ENCODE data around the gene COG8. TPM values are rescaled to one million over a fixed set of nuclear protein-coding genes. Genes with fewer than 3 reads are reported as not detected.

Gene COG8
- total and polyA plus RNA-seq, 2 of the 8 experiments (the other 6 are each of a cell fraction or from before 2014, with no cell fraction given), result 49.1 to 55.6 TPM

DNA sequence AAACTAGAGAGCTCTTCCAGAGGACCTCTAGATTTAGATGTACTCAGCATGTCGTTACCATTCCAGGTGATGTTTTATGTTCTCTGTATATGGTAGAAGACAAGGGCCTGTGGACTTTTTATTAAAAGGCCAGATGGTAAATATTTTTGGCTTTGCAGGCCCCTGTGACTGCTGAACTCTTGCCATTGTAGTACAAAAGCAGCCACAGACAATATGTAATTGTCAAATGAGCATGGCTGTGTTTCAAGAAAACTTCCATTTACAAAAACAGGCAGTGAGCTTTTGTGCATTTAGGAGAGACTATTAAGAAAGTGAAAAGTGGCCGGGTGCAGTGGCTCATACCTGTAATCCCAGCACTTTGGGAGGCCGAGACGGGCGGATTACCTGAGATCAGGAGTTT is 4.8 kb upstream of the COG8 start:
- H3K9ac ChIP-seq (replicated peaks in 1 of 4; ENCODE audit: extremely low read depth in 1 of 4, low read depth in 3 of 4, low read length in 3 of 4), result no peak overlapping the region
- 92% methylated on average over 5 of the region's 5 CpGs; no CpG with 5 or more reads in 1 of the 2 experiments for WGBS, 2 experiments (ENCODE audit: extremely low coverage in 1 of 2, insufficient coverage in 1 of 2, insufficient read length in 1 of 2, insufficient replicate concordance in 2 of 2, low coverage in 1 of 2, low lambda C conversion rate in 2 of 2, missing lambda C conversion rate in 1 of 2)
- no peak overlapping the region for H3K18ac ChIP-seq (ENCODE audit: extremely low read depth, low read length)
- H3K4ac ChIP-seq (replicated peaks; ENCODE audit: insufficient read length, low read depth, low read length), result no peak overlapping the region
- no peaks in the 10 kb centered on the region for H3K9me3 ChIP-seq (ENCODE audit: insufficient read depth in 2 of 2, low read depth in 1 of 2, low read length in 1 of 2)
- H3K23me2 ChIP-seq (ENCODE audit: low read depth, low read length), result peaks cover 5% of the 10 kb centered on the region; the same call in 1 of the 2 replicates
- no peak overlapping the region for H2AFZ ChIP-seq (ENCODE audit: low read length)
- FAIRE-seq (no peak), DNase-seq (ENCODE audit: low read depth in 1 of 2, low spot score in 2 of 2) (no peak)
- peaks cover 13 to 34% (median 15%) of the 10 kb centered on the region in 4 experiments for H3K36me3 ChIP-seq (ENCODE audit: control insufficient read depth in 2 of 4, insufficient read depth in 4 of 4, low read length in 3 of 4)
- H4K20me1 ChIP-seq (replicated peaks in 1 of 2; ENCODE audit: control insufficient read depth in 1 of 2, insufficient read depth in 2 of 2, low read length in 2 of 2), result no peaks in the 10 kb centered on the region
- H3K14ac ChIP-seq (ENCODE audit: insufficient read length), result no peak overlapping the region
- no peak overlapping the region for H2BK12ac ChIP-seq (ENCODE audit: low read depth, low read length)
- no peak overlapping the region for H2BK5ac ChIP-seq (ENCODE audit: low read depth, low read length)
- H3K79me2 ChIP-seq (ENCODE audit: control insufficient read depth in 1 of 2, insufficient read depth in 2 of 2, low read length in 2 of 2), result peaks cover 12 to 24% of the 10 kb centered on the region in 2 experiments
- no peak overlapping the region for H2AK5ac ChIP-seq (ENCODE audit: low read depth, low read length)
- no peak overlapping the region for H2BK15ac ChIP-seq (ENCODE audit: low read length)
- H4K8ac ChIP-seq (ENCODE audit: extremely low read depth, insufficient read depth, low read length), result no peak overlapping the region
- no peaks in the 10 kb centered on the region for H3K27me3 ChIP-seq (replicated peaks in 1 of 4; ENCODE audit: control insufficient read depth in 3 of 4, extremely low read depth in 1 of 4, insufficient read depth in 3 of 4, low read length in 3 of 4)
- no peak overlapping the region for H3K4me3 ChIP-seq (ENCODE audit: extremely low read depth in 1 of 4, insufficient read depth in 2 of 4, low read depth in 3 of 4, low read length in 4 of 4)
- no peak overlapping the region for H2BK20ac ChIP-seq (ENCODE audit: low read length)
- H3K27ac ChIP-seq (ENCODE audit: low read depth, low read length), result no peak overlapping the region
- no peak overlapping the region for H4K5ac ChIP-seq (ENCODE audit: insufficient read length, low read depth, low read length)
- no peak overlapping the region for H4K91ac ChIP-seq (replicated peaks; ENCODE audit: insufficient read length, low read length)
- H3K4me1 ChIP-seq (replicated peaks in 1 of 4; ENCODE audit: control insufficient read depth in 3 of 4, insufficient read depth in 4 of 4, low read length in 3 of 4), result peaks cover 0 to 3% (median 1%) of the 10 kb centered on the region in 4 experiments; a peak in 3 of 7 replicates
- H2BK120ac ChIP-seq (replicated peaks; ENCODE audit: low read depth, low read length), result no peak overlapping the region
- no peak overlapping the region for H3K23ac ChIP-seq (ENCODE audit: insufficient read length)
- TF ChIP-seq KDM4A (IDR thresholded peaks at IDR 0.05; ENCODE audit: low read depth, low read length, severe bottlenecking), result no peak
- no peak for TF ChIP-seq BRCA1 (IDR thresholded peaks at IDR 0.05; ENCODE audit: low read depth, low read length)
- no peak for TF ChIP-seq HDAC2 (IDR thresholded peaks at IDR 0.05; ENCODE audit: borderline replicate concordance in 1 of 2, low read depth in 2 of 2, low read length in 2 of 2)
- no peak overlapping the region for H3K56ac ChIP-seq (replicated peaks; ENCODE audit: insufficient read length, low read depth, low read length)
- CTCF ChIA-PET (ENCODE audit: partially characterized antibody), result no interaction called here
- H3K79me1 ChIP-seq (ENCODE audit: low read depth, low read length), result 0 out of 2 replicates have a peak, but pooled peaks cover 4% of the 10 kb centered on the region
- no peak overlapping the region for H3K4me2 ChIP-seq (ENCODE audit: insufficient read depth in 1 of 2, low read depth in 2 of 2, low read length in 2 of 2)
- POLR2A ChIA-PET (ENCODE audit: partially characterized antibody), result interaction anchor here (0.7 to 29.8 kb wide), 3 partner anchors 10 to 37 kb away, joined by 3 to 497 read pairs (median 6); partner anchors contain the start of genes PDF and VPS4A
